Ascending aorta (tissue), 2 donors: ENCODE results near the gene NARS2. TPM values are rescaled to one million over a fixed set of nuclear protein-coding genes. Genes with fewer than 3 reads are reported as not detected.
"Not testable (repeated sequence)": the region's sequence is repeated elsewhere in the genome, so short reads cannot be mapped to it uniquely, and the experiment has no call there.

Experiments
- DNase-seq, 2 donors: peaks; one replicate each; pipeline ENCODE4 v3.0.0-alpha.2; 2019; ENCODE audit warnings: low spot score in 2 of 2
- H3K27ac ChIP-seq, 2 donors: fragments of 200-600 bp; sonication (generic); one replicate each; pipeline ENCODE4 v1.5.1; 2016 to 2017; ENCODE audit warnings: mild to moderate bottlenecking in 1 of 2
- H3K27me3 ChIP-seq: fragments of 200-600 bp; sonication (generic); one replicate; pipeline ENCODE4 v1.5.1; 2017
- H3K36me3 ChIP-seq, 2 donors: fragments of 200-600 bp; sonication (generic); one replicate each; pipeline ENCODE4 v1.5.1; 2016
- H3K4me1 ChIP-seq, 2 donors: fragments of 200-600 bp; sonication (generic); one replicate each; pipeline ENCODE4 v1.5.1; 2016 to 2017; ENCODE audit warnings: mild to moderate bottlenecking in 1 of 2
- H3K4me3 ChIP-seq, 2 donors: fragments of 200-600 bp; sonication (generic); one replicate each; pipeline ENCODE4 v1.5.1; 2016 to 2017; ENCODE audit warnings: mild to moderate bottlenecking in 1 of 2
- H3K9me3 ChIP-seq, 2 donors: fragments of 200-600 bp; sonication (generic); one replicate each; pipeline ENCODE4 v1.5.1; 2016
- intact Hi-C: fragments of 100-400 bp; cut with DNase I; formaldehyde crosslinking; loops from one replicate; pipeline ENCODE4 v1.15.1; 2023
- total RNA-seq: library from RNA; depleted of rRNA; stranded (reverse); fragments of >200 nt; gene quantifications from one replicate; pipeline ENCODE4 v1.1.0, GENCODE V29; 2016
- TF ChIP-seq, protein P1 (sequence below), 3 experiments: fragments of 200-600 bp in 2 of 3; fragments of 450-650 bp in 1 of 3; sonication (generic) in 2 of 3; IDR thresholded peaks; one replicate each; pipeline ENCODE4 v1.5.1; 2016 to 2019; ENCODE audit warnings: antibody characterized with exemption in 3 of 3, mild to moderate bottlenecking in 1 of 3, moderate library complexity in 1 of 3

NARS2 gene
- total RNA-seq, 1 donor from 2014 or later, result 7.8 TPM

DNA sequence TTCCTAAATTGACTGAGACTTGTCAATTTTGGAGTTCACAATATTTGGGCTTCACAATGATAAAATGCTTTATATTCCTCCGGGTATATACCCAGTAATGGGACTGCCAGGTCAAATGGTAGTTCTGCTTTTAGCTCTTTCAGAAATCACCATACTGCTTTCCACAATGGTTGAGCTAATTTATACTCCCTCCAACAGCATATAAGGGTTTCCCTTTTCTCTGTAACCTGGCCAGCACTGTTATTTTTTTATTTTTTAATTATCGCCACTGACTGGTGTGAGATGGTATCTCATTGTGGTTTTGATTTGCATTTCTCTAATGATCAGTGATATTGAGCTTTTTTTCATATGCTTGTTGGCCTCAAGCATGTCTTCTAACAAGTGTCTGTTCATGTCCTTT lies 21.8 kb downstream of the NARS2 start:
- Histone ChIP-seq H3K4me3 (no peak overlapping the region), H3K9me3 (no peaks in the 10 kb centered on the region), H3K4me1 (no peaks in the 10 kb centered on the region), H3K27me3 (no peaks in the 10 kb centered on the region), H3K36me3 (peaks cover 3% of the 10 kb centered on the region in 2 donors), H3K27ac (no peak overlapping the region)
- DNase-seq, result no peak
- intact Hi-C loops, result no loop called here
- TF ChIP-seq, protein P1, sequence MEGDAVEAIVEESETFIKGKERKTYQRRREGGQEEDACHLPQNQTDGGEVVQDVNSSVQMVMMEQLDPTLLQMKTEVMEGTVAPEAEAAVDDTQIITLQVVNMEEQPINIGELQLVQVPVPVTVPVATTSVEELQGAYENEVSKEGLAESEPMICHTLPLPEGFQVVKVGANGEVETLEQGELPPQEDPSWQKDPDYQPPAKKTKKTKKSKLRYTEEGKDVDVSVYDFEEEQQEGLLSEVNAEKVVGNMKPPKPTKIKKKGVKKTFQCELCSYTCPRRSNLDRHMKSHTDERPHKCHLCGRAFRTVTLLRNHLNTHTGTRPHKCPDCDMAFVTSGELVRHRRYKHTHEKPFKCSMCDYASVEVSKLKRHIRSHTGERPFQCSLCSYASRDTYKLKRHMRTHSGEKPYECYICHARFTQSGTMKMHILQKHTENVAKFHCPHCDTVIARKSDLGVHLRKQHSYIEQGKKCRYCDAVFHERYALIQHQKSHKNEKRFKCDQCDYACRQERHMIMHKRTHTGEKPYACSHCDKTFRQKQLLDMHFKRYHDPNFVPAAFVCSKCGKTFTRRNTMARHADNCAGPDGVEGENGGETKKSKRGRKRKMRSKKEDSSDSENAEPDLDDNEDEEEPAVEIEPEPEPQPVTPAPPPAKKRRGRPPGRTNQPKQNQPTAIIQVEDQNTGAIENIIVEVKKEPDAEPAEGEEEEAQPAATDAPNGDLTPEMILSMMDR (IDR thresholded peaks at IDR 0.05), result no peak

DNA sequence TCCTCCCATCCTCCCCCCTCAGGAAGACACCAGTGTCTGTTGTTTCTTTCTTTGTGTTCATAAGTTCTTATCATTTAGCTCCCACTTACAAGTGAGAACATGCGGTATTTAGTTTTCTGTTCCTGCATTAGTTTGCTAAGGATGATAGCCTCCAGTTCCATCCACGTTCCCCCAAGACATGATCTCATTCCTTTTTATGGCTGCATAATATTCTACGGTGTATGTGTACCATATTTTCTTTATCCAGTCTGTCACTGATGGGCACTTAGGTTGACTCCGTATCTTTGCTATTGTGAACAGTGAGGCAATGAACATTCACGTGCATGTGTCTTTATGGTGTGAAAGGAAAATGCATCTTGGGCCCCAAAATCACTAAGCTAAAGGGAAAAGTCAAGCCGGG lies 22.5 kb downstream of the NARS2 start:
- H3K4me1 ChIP-seq, H3K27me3 ChIP-seq, DNase-seq, H3K4me3 ChIP-seq, H3K27ac ChIP-seq, intact Hi-C loops, H3K36me3 ChIP-seq, H3K9me3 ChIP-seq: not testable (repeated sequence)

DNA sequence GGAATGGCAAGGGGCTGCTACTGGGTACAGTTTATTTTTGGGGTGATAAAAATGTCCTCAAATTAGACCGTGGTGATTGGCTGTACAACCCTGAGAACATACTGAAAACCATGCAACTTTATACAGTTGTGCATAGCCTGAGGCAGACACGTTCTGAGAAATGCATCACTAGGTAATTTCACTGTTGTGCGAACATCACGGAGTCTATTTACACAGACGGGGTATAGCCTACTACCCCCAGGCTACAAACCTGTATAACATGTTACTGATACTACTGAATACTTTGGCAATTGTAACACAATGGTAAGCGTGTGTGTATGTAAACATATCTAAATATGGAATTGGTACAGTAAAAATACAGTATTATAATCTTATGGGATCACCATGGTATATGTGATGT lies 23.6 kb downstream of the NARS2 start:
- intact Hi-C loops, result no loop called here
- Histone ChIP-seq H3K27me3 (no peaks in the 10 kb centered on the region), H3K27ac (no peak overlapping the region), H3K4me3 (no peak overlapping the region), H3K9me3 (no peaks in the 10 kb centered on the region), H3K4me1 (no peaks in the 10 kb centered on the region), H3K36me3 (peaks cover 0 to 1% of the 10 kb centered on the region in 2 donors)
- TF ChIP-seq, protein P1 (IDR thresholded peaks at IDR 0.05), result no peak
- DNase-seq, result no peak

DNA sequence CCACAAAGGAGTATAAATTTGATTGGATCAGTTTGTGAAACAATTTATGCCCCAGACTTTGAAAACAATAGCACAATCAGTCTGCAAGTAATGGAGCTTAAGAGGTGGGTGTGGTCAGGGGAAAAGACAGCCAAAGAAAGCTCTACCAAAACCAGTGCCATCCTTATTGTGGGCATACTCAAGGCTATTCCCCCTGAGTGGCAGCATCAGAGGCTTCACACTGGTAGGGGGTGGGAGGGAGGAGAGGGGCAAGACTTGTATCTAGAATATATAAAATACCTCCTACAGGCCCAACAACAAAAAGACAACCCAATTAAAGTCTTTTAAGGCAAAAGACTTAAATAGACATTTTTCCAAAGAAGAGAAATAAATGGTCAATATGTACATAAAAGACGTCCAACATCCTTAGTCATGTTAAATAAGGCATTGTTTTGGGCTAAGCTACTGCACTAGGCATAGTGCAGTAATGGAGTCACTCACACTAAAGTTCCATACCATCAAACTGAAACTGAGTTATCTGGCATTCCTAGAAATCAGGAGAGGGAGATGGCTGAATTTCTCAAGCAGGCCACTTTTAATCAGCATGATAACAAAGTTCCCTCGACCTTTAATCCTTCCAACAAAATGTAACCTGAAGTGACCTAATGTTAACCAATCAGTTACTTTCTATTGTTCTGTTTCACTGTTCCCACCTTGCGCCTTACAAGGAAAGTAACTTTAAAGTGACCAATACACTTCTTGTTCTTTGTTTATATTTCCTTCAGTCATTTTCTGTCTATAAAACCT lies 24.8 kb downstream of the NARS2 start:
- no peaks in the 10 kb centered on the region for H3K36me3 ChIP-seq
- no peak overlapping the region for H3K27ac ChIP-seq
- no peak for DNase-seq
- no peaks in the 10 kb centered on the region for H3K27me3 ChIP-seq
- H3K4me3 ChIP-seq, result no peak overlapping the region
- no peaks in the 10 kb centered on the region for H3K4me1 ChIP-seq
- intact Hi-C loops, result no loop called here
- TF ChIP-seq, protein P1 (IDR thresholded peaks at IDR 0.05), result no peak
- no peaks in the 10 kb centered on the region for H3K9me3 ChIP-seq

DNA sequence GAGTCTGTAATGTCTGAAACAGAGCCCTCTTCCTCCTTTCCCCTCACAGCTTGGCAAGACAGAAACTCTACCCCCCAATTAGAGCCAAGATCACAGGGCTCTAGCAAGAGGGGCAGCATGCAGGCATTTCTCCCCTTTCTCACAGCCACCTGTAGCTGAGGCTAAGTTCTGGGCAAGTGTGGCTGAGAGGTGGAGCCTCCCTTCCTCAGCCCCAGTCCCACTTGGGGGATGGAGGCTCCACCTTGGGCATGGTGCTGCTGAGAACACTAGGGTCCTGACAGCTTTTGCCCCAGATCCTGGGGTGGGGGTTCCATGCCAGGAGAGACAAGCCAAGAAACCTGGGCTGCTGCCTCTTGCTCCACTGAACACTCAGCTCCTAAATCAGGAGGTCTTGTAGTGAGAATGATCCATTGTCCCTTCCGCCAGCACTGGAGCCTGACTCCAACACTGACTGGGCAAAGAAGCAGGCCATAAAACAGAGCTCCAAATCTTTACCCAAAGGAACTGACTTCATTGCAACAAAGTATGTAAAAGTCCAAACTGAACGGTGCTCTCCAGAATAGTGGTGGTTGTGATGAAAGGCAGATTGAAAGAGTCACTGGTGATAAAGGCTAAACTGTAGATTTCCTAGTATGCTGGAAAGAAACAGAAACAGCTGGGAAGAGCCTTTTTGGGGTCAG lies 25.6 kb downstream of the NARS2 start:
- no peaks in the 10 kb centered on the region for H3K36me3 ChIP-seq
- peak overlapping the region in 1 of 2 donors; percentile 6 for H3K27ac ChIP-seq
- no peaks in the 10 kb centered on the region for H3K9me3 ChIP-seq
- no peak for DNase-seq
- H3K4me1 ChIP-seq, result no peaks in the 10 kb centered on the region
- intact Hi-C loops, result no loop called here
- no peaks in the 10 kb centered on the region for H3K27me3 ChIP-seq
- no peak overlapping the region for H3K4me3 ChIP-seq
- TF ChIP-seq, protein P1 (IDR thresholded peaks at IDR 0.05), result no peak

DNA sequence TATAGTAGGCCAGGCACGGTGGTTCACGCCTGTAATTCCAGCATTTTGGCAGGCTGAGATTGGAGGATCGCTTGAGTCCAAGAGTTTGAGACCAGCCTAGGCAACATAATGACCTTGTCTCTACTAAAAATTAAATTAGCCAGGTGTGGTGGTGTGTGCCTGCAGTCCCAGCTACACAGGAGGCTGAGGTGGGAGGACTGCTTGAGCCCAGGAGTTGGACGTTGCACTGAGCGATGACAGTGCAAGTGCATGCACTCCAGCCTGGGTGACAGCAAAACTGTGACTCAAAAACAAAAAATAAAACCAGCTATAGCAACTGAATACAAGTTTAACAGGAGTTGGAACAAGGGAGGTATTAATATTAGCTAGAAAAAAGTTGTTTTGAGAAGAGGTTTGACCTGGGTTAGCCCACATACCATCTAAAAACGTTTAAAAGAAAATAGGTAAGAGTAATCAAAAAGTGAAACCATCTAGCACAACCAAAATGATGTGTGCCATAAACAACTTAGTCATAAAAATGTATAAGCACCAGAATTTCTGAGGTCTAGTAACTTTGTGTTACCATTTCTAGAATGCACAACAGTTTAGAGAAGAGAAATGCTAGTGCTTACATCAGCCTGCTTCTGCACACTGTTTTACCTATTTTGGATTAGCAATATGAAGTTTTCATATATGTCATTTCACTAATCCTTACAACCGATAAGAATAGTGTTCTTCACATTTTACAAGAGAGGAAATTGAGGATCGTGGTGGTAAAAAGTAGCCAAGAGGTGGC lies 26.5 kb downstream of the NARS2 start:
- DNase-seq, result no peak
- intact Hi-C loops, result no loop called here
- H3K27me3 ChIP-seq, result no peaks in the 10 kb centered on the region

More for the DNA sequence above, 26.5 kb downstream of the NARS2 start:
- TF ChIP-seq, protein P1 (IDR thresholded peaks at IDR 0.05), result no peak
- H3K36me3 ChIP-seq, result no peaks in the 10 kb centered on the region
- no peak overlapping the region for H3K27ac ChIP-seq
- H3K4me1 ChIP-seq, result no peaks in the 10 kb centered on the region
- H3K4me3 ChIP-seq, result no peak overlapping the region
- H3K9me3 ChIP-seq, result no peaks in the 10 kb centered on the region
